Lower leg skin (tissue), 3 donors: ENCODE data around the gene COG5.

Experiments
- POLR2A ChIP-seq, 2 donors: fragments of 450-650 bp; IDR thresholded peaks; one replicate each; pipeline ENCODE4 v1.6.1; 2016 to 2017; ENCODE audit warnings: antibody characterized with exemption in 2 of 2, mild to moderate bottlenecking in 1 of 2, moderate library complexity in 1 of 2
- TF ChIP-seq, protein P1 (sequence below), 3 donors: fragments of 450-650 bp; IDR thresholded peaks; one replicate each; pipeline ENCODE4 v1.5.1; 2016; ENCODE audit warnings: antibody characterized with exemption in 3 of 3, mild to moderate bottlenecking in 3 of 3, moderate library complexity in 2 of 3

DNA sequence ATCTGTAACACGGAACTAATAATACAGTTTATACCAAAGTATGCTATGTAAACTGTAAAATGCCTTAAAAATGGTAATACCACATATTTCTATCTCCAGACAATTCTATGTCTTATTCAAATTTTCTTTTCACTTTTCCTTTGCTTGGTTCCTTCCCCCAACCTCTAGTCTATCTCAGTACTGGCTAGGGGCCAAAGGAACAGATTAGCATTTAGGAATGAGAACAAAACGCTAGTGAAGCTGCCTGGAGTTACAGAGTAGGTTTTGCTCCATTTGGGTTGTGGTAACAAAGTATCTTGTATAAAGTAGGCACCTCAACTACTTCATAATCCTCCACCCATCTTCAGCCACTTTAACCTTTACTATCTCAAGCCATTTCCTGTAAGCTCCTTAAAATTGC is 300.9 kb downstream of the COG5 start:
- TF ChIP-seq, protein P1, sequence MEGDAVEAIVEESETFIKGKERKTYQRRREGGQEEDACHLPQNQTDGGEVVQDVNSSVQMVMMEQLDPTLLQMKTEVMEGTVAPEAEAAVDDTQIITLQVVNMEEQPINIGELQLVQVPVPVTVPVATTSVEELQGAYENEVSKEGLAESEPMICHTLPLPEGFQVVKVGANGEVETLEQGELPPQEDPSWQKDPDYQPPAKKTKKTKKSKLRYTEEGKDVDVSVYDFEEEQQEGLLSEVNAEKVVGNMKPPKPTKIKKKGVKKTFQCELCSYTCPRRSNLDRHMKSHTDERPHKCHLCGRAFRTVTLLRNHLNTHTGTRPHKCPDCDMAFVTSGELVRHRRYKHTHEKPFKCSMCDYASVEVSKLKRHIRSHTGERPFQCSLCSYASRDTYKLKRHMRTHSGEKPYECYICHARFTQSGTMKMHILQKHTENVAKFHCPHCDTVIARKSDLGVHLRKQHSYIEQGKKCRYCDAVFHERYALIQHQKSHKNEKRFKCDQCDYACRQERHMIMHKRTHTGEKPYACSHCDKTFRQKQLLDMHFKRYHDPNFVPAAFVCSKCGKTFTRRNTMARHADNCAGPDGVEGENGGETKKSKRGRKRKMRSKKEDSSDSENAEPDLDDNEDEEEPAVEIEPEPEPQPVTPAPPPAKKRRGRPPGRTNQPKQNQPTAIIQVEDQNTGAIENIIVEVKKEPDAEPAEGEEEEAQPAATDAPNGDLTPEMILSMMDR (IDR thresholded peaks at IDR 0.05): no peak
- TF ChIP-seq POLR2A (IDR thresholded peaks at IDR 0.05): no peak
